HG03575 (cell line): ENCODE results near the gene PSPH.
A peak's percentile ranks its signal among the peaks of the same experiment; 100 is the strongest.
"Not testable (repeated sequence)": the region's sequence is repeated elsewhere in the genome, so short reads cannot be mapped to it uniquely, and the experiment has no call there.

Experiments used
- ATAC-seq: cut with Tn5 transposase; IDR thresholded peaks from one replicate; pipeline ENCODE4 v1.9.1; 2021; ENCODE audit not compliant: unreplicated experiment, insufficient number of reproducible peaks, low FRiP score; ENCODE audit errors: extremely low read depth

The PSPH gene

DNA sequence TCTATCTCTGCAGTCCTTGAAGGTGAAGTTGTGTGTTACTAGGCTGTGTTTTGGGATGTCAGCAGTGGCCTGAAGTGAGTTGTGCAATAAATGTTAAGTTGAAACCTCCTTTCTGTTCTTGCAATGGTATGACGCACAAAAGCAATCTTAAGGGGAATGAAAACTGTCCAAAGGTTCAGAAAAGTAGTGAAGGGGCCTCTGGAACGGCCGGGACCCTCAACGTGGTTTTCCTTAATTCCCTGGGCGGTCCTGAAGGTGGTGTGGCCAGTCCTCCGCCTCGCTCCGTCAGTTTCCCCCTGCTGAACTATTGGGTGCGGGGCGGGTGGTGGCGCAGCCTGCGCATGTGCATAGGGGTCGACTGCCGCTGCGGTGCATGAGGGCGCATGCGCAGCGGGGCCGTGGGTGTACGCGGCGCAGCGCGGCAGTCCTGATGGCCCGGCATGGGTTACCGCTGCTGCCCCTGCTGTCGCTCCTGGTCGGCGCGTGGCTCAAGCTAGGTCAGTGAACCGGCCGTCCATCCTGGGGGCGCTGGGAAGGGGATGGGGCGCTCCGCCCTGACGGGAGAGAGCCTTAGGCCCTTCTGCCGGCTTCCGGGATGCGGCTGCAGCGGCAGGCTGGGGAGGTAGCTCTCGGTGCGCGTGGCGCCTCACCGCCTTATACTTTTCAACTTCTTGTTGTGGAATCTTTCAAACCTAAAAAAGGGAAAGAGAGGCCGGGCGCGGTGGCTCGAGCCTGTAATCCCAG is 12.8 kb upstream of the PSPH start, which contains the start of gene SUMF2:
Gene SUMF2, plus strand, starts transcription at position 405 of the 744 bp plus-strand sequence. Its CDS starts 26 bp downstream, at position 431.
- ATAC-seq, result peak; percentile 36

DNA sequence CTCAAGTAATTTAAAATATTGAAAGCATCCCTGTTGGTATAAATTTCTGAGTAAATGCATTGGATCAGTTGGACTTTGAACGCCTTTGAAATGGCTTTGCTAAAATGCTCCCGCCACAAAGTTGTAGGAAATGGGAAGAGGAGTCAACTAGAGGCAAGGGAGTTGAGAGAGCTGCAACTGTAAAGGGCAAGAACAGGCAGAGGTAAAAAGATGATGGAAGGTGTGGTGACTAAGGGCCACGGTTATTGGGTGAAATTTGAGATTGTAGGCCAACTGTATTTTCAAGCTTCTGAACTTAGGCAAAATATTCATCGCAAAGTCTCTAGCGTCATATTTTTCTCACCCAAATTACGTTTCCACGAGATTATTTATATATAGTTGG is 12.2 kb upstream of the PSPH start:
- ATAC-seq, result no peak

DNA sequence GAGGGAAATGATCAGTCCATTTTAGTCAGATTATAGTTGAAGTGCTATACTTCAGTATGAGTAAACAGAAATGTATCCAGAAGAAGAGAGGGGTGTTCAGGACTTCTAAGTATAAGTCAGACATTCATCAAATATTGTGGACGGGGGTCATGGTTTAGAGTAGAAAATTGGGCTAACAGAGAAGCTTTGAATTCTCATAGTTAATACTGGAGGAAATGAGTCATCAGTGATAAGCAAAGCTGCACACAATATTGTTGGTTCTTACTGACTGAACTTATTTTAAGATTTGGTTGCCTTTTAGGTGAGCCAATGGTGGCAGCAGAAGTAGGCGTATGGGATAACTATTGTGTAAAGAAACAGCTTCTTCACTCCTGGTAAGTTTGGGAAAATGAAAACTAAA is 11.1 kb upstream of the PSPH start:
- ATAC-seq, result no peak

DNA sequence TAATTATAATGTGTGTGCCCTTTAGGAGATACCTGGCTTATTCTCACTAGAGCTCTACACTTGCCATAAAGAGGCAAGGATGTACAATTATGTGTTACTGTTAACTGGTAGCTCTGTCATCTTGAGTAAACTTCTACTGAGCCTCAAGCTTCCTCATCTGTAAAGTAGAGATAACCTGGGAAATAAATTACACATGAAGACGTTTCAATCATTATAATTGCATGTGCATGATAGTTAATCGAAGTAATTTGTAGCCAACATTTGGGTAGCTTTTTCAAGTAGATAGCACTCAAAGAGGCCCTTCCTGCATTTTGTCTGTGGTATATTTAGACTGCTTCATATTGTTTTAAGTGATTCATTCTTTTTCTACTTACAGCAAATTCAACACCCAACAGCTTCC is 2.7 kb upstream of the PSPH start:
- ATAC-seq, result no peak

DNA sequence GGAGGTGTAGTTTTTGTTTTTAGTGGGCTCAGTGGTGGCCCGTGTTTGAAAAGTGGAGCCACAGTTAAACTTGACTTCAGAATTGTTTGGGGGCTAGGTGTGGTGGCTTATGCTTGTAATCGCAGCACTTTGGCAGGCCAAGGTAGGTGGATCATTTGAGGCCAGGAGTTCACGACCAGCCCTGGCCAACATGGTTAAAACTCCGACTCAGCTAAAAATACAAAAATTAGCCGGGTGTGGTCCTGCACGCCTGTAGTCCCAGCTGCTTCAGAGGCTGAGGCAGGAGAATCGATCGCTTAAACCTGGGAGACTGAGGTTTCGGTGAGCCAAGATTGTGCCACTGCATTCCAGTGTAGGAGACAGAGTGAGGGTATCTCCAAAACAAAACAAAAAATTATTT is 2.1 kb upstream of the PSPH start:
- ATAC-seq, result no peak

DNA sequence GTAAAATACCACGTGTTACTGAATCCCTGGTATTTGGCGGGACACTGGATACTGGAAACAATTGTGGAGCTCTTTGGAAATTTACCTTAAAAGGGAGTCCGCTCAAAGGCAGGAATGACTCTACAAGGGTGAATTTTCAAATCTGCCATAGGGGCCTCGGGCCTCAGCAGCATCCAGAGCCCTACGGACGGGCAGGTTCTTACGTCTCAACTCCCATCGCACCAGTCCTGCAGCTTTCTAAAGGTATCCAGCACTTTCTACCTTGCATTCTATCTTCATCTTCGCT is 248 bp downstream of the PSPH start:
- ATAC-seq, result peak; percentile 13

DNA sequence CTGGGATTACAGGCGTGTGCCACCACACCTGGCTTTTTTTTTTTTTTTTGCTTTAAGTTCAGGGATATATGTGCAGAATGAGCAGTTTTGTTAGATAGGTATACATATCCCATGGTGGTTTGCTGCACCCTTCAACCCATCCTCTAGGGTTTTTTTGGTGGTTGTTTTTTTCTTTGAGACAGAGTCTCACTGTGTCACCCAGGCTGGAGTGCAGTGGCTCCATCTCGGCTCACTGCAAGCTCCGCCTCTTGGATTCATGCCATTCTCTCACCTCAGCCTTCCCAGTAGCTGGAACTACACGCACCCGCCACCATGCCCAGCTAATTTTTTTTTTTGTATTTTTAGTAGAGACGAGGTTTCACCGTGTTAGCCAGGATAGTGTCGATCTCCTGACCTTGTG is 2.5 kb downstream of the PSPH start:
- not testable (repeated sequence) for ATAC-seq

DNA sequence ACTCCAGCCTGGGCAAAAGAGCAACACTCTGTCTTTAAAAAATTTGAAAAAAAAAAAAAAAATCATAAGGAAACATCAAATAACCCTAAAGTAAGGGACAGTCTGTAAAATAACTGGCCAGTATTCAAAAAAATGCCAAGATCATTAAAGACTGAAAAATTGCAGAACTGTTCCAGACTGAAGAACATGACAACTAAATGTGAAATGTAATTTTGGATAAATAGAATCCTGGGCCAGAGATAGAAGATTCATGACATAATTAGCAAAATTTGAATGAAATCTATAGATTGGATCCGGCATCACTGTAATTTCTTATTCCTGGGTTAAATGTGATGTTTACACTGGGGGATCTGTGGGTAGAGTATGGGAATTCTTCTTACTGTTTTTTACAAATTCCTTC is 3.0 kb downstream of the PSPH start:
- no peak for ATAC-seq

DNA sequence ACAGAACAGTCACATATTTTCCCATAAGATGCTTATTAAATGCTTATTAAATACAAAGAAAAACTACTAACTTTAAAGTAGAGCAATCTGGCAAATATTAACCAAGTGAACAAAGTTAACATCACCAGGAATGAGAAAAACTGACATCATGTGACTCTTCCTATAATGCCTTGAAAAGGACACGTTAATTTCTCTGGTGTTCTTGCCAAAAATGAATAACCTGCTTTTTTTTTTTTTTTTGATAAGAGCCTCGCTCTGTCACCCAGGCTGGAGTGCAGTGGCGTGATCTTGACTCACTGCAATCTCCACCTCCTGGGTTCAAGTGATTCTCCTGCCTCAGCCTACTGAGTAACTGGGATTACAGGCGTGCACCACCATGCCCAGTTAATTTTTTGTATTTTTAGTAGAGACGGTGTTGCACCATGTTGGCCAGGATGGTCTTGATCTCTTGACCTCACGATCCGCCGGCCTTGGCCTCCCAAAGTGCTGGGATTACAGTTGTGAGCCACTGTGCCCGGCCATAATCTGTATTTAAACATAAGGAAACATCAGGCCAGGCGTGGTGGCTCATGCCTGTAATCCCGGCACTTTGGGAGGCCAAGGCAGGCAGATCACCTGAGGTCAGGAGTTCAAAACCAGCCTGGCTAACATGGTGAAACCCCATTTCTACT is 3.7 kb downstream of the PSPH start:
- not testable (repeated sequence) for ATAC-seq

DNA sequence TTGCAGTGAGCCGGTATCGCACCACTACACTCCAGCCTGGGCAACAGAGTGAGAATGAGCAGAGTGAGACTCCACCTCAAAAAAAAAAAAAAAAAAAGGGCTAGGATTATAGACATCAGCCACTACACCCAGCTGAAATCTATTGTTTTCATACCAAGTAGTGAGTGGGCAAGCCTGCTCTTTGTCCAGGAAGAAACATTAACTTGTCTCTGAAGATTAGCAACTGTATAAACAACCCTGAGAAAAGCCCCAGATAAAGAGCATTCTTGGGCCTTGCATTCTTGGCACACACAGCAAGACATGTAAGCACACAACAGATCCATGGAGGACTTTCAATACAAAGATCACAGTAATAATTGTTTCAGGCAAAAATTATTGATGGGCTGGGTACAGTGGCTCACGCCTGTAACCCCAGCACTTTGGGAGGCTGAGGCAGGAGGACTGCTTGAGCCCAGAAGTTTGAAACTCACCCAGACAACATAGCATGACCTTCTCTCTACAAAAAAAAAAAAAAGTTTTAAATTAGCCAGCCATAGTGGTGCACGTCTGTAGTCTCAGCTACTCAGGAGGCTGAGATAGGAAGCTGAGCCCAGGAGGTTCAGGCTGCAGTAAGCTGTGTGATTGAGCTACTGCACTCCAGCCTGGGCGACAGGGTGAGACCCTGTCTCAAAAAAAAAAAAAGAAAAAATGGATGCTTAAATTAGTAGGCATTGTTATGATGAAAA is 4.4 kb downstream of the PSPH start:
- ATAC-seq, result no peak

DNA sequence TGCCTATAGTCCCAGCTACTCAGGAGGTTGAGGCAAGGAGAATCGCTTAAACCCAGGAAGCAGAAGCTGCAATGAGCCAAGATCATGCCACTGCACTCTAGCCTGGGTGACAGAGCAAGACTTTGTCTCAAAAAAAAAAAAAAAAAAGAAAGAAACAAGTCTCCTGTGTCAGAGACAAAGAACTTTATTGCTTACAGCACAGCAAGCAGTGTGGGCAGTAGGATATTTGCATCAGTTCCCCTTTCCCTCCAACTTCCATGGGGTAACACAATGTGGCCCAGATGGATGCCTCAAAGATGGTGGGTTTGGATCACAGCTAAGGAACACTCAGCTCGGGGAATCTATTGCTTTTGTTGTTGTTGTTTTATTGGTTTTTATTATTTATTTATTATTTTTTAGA is 5.5 kb downstream of the PSPH start:
- ATAC-seq, result not testable (repeated sequence)

DNA sequence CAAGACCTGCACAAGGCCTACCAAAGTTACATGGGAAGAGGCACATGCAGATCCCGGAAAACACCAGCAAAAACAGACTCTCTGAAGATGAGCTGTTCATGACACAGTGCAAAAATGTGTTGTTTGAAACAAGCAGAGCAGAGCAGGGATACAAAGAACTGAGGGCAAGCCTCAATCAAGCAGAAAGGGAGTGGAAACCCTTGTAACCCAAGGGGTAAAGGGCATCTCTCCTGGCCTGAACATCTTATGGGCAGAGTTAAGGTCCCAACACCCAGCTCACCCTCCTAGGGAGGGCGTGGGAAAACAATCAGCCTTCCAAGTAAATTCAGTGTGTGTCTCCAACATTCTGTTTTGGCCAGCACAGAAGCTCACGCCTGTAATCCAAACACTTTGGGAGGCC is 10.5 kb downstream of the PSPH start:
- ATAC-seq, result no peak

DNA sequence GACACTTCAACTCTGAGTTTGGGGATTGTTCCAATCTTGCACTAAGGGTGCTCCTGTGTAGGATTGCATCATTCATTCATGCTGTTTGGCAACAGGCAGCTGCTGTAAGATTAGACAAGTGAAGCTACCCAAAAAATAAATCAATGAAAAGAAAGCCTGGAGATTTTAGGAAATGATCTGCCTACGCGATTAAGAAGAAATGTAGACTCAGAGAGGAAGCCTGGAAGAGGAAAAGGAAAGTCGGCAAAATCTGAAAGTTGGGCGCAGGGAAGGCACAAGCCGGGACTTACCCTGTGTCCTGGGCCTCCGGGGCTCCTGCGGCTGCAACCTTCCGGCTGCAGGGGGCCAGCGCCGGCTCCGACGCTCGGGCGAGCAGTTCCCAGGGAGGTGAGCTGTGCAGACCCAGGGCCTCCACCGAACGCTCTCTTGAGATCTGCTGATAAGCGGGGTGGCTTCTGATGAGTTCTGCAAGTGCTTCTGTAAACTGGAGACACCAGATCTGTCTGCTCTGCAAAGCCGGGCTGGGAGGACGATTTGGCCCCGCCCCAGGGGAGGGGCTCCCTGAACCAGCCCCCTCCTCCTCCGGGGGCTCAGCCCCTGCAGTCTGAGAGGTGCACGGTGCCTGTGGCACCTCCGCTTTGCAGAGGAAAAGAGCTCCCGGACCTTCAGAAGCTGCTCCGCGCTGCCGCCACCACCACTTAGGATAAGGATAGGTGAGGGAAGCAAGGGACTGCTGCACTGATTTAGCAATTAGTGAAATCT is 17.4 kb downstream of the PSPH start:
- peak; percentile 89 for ATAC-seq

DNA sequence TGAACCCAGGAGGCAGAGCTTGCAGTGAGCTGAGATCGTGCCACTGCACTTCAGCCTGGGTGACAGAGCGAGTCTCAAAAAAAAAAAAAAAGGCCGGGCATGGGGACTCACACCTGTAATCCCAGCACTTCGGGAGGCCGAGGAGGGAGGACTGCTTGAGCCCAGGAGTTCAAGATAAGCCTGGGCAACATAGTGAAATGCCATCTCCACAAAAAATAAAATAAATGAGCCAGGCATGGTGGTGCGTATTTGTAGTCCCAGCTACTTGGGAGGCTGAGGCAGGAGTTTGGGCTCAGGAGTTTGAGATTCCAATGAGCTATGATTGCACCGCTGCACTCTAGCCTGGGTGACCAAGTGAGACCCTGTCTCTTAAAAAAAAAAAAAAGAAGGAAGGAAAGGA is 18.7 kb downstream of the PSPH start:
- not testable (repeated sequence) for ATAC-seq

DNA sequence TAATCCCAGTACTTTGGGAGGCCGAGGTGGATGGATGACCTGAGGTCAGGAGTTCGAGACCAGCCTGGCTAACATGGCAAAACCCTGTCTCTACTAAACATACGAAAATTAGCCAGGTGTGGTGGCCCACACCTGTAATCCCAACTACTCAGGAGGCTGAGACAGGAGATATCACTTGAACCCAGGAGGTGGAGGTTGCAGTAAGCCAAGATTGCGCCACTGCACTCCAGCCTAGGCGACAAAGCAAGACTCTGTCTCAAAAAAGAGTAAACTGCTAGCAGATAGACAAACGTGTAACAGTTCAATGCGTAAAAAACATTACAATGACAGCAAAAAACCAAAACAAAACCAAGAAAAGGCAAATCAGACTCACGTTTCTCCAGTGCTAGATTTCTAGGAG is 19.7 kb downstream of the PSPH start:
- ATAC-seq, result not testable (repeated sequence)

DNA sequence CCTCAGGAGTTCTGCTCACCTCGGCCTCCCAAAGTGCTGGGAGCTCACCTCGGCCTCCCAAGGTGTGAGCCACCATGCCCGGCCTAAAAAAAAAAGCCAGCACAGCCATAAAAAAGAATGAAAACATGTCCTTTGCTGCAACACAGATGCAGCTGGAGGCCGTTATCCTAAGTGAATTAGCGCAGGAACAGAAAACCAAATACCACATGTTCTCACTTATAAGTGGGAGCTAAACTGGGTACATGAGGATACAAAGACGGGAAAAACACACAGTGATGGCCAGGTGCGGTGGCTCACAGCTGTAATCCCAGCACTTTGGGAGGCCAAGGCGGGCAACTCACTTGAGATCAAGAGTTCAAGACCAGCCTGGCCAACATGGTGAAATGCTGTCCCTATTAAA is 20.9 kb downstream of the PSPH start:
- no peak for ATAC-seq

DNA sequence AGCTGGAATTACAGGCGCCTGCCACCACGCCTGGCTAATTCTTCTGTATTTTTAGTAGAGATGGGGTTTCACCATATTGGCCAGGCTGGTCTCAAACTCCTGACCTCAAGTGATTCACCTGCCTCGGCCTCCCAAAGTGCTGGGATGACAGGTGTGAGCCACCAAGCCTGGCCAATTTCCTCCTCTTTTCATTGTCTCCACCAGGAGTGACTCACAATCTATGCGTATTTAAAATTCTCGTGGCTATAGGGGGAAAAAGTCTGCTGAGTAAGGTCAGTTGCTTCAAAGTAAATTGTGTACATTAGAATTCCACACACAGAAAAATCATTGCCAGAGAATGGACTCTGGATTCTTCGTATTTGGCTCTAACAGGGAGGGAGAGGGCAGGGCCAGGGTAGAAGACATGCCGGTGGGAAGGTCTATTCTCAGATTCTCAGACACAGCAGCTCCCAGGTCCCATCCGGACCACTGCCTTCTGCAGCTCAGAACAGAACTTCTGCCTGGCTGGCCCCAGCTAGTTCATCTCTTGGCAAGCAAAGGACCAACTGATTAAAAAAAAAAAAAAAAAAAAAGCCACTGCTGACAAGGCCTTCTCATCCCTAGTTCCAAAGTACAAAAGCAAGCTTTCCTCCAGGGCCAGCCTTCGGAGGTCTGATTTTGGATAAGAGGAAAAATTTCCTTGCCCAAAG is 22.2 kb downstream of the PSPH start:
- no peak for ATAC-seq

DNA sequence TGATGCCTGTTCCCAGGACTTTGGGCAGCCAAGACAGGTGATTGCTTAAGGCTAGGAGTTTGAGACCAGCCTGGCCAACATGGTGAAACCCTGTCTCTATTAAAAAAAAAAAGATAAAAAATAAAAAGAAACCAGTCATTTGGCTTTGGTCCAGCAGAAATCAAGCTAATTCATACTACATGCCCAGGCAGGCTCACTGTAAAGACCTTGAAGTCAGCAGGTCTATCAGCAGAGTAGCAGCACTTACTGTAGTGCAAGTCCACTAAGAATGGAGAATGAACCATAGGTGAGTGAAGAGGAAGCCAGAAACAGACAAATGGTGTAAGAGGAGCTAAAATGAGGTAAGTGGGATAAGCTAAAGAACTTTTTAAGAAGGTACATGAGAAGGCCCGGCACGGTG is 24.7 kb downstream of the PSPH start:
- ATAC-seq, result no peak

DNA sequence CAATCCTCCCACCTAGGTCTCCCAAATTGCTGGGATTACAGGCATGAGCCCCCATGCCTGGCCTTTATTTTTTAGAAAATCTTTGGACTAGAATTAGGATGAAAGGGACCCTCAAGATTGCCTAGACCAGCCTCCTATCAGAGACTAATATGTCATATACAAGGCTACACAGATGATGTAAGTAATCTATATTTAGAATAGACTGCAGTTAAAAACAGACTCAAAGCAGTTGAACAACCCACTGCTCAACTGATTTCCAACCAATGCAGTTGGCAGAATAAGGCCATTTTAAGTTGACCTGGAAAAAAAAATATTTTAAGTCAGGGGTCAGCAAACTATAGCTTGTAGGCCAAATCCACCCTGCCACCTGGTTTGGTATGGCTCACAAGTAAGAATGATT is 27.7 kb downstream of the PSPH start:
- ATAC-seq, result no peak
